Measurements from ENCODE around the gene GPD2.
A peak's percentile ranks its signal among the peaks of the same experiment; 100 is the strongest.

Gene GPD2

GRCh38 chr2:156399950-156400705 lies 36.1 kb upstream of the GPD2 start:
- peak; percentile 65 for DNase-seq (ENCODE audit: low spot score)
- no peak for TF ChIP-seq CTCF (IDR thresholded peaks at IDR 0.05; ENCODE audit: borderline replicate concordance, control extremely low read depth, extremely low read depth, insufficient read depth, missing control alignments)
- in situ Hi-C loops (cut with MboI; ENCODE audit: low sequenced_read_pairs, unreplicated experiment) = no loop called here

GRCh38 chr2:156400706-156401678 lies 35.2 kb upstream of the GPD2 start:
- DNase-seq (ENCODE audit: low spot score) = peak; percentile 58
- no peak for TF ChIP-seq CTCF (IDR thresholded peaks at IDR 0.05; ENCODE audit: borderline replicate concordance, control extremely low read depth, extremely low read depth, insufficient read depth, missing control alignments)
- in situ Hi-C loops (cut with MboI; ENCODE audit: low sequenced_read_pairs, unreplicated experiment) = no loop called here

- DNase-seq (ENCODE audit: low spot score) = no peak
- TF ChIP-seq CTCF (IDR thresholded peaks at IDR 0.05; ENCODE audit: borderline replicate concordance, control extremely low read depth, extremely low read depth, insufficient read depth, missing control alignments) = no peak
- in situ Hi-C loops (cut with MboI; ENCODE audit: low sequenced_read_pairs, unreplicated experiment) = no loop called here
Observed at GRCh38 chr2:156401861-156402260, 34.3 kb upstream of the GPD2 start.

- TF ChIP-seq CTCF (IDR thresholded peaks at IDR 0.05; ENCODE audit: borderline replicate concordance, control extremely low read depth, extremely low read depth, insufficient read depth, missing control alignments) = no peak
- in situ Hi-C loops (cut with MboI; ENCODE audit: low sequenced_read_pairs, unreplicated experiment) = no loop called here
- no peak for DNase-seq (ENCODE audit: low spot score)
Observed at GRCh38 chr2:156405586-156405985, 30.6 kb upstream of the GPD2 start.

GRCh38 chr2:156411835-156412234 lies 24.3 kb upstream of the GPD2 start:
- no peak for DNase-seq (ENCODE audit: low spot score)
- in situ Hi-C loops (cut with MboI; ENCODE audit: low sequenced_read_pairs, unreplicated experiment) = no loop called here
- no peak for TF ChIP-seq CTCF (IDR thresholded peaks at IDR 0.05; ENCODE audit: borderline replicate concordance, control extremely low read depth, extremely low read depth, insufficient read depth, missing control alignments)

GRCh38 chr2:156421851-156422250 lies 14.3 kb upstream of the GPD2 start:
- no peak for DNase-seq (ENCODE audit: low spot score)
- in situ Hi-C loops (cut with MboI; ENCODE audit: low sequenced_read_pairs, unreplicated experiment) = no loop called here
- TF ChIP-seq CTCF (IDR thresholded peaks at IDR 0.05; ENCODE audit: borderline replicate concordance, control extremely low read depth, extremely low read depth, insufficient read depth, missing control alignments) = no peak

Measured in GM13976 (cell line).